ENCODE measurements around the gene GNAO1.
"Not testable (repeated sequence)": the region's sequence is repeated elsewhere in the genome, so short reads cannot be mapped to it uniquely, and the experiment has no call there.

The GNAO1 gene

GRCh38 chr16:56370875-56371659 lies 179.8 kb downstream of the GNAO1 start:
- DNase-seq, result no peak

GRCh38 chr16:56371660-56371937 lies 180.3 kb downstream of the GNAO1 start:
- DNase-seq, result no peak

GRCh38 chr16:56372013-56372634 lies 180.8 kb downstream of the GNAO1 start:
- DNase-seq, result no peak

GRCh38 chr16:56373003-56373402 lies 181.7 kb downstream of the GNAO1 start:
- DNase-seq, result no peak

GRCh38 chr16:56375792-56376191 lies 184.5 kb downstream of the GNAO1 start:
- not testable (repeated sequence) for DNase-seq

- not testable (repeated sequence) for DNase-seq
Observed at GRCh38 chr16:56379044-56379443, 187.8 kb downstream of the GNAO1 start.

GRCh38 chr16:56380778-56381485 lies 189.6 kb downstream of the GNAO1 start:
- DNase-seq, result not testable (repeated sequence)

GRCh38 chr16:56382459-56382858 lies 191.2 kb downstream of the GNAO1 start:
- no peak for DNase-seq

GRCh38 chr16:56382901-56383355 lies 191.6 kb downstream of the GNAO1 start:
- DNase-seq, result no peak

GRCh38 chr16:56384074-56384721 lies 192.9 kb downstream of the GNAO1 start:
- DNase-seq, result no peak

GRCh38 chr16:56387396-56387795 lies 196.1 kb downstream of the GNAO1 start:
- DNase-seq, result no peak

GRCh38 chr16:56388209-56388608 lies 196.9 kb downstream of the GNAO1 start:
- no peak for DNase-seq

- no peak for DNase-seq
Observed at GRCh38 chr16:56389554-56389953, 198.3 kb downstream of the GNAO1 start.

- not testable (repeated sequence) for DNase-seq
Observed at GRCh38 chr16:56396724-56397123, 205.4 kb downstream of the GNAO1 start.

- no peak for DNase-seq
Observed at GRCh38 chr16:56399047-56399446, 207.8 kb downstream of the GNAO1 start.

GRCh38 chr16:56399486-56399885 lies 208.2 kb downstream of the GNAO1 start:
- no peak for DNase-seq

- no peak for DNase-seq
Observed at GRCh38 chr16:56400458-56400857, 209.2 kb downstream of the GNAO1 start.

GRCh38 chr16:56401482-56401881 lies 210.2 kb downstream of the GNAO1 start:
- DNase-seq, result no peak

GRCh38 chr16:56405977-56406672 lies 214.8 kb downstream of the GNAO1 start:
- no peak for DNase-seq

Data from NCI-H1105 treated with DMSO at 0.1 percent for 48 hours (cell line).